Activated T-cell treated with anti-CD3 and anti-CD28 coated beads, Interleukin-2, amount 50 U/mL, for 1 hour (primary cell): ENCODE measurements around the gene GALNT14.

ENCODE experiments used
- DNase-seq: peaks from one replicate; pipeline ENCODE4 v3.0.0-alpha.2; 2020

The GALNT14 gene

DNA sequence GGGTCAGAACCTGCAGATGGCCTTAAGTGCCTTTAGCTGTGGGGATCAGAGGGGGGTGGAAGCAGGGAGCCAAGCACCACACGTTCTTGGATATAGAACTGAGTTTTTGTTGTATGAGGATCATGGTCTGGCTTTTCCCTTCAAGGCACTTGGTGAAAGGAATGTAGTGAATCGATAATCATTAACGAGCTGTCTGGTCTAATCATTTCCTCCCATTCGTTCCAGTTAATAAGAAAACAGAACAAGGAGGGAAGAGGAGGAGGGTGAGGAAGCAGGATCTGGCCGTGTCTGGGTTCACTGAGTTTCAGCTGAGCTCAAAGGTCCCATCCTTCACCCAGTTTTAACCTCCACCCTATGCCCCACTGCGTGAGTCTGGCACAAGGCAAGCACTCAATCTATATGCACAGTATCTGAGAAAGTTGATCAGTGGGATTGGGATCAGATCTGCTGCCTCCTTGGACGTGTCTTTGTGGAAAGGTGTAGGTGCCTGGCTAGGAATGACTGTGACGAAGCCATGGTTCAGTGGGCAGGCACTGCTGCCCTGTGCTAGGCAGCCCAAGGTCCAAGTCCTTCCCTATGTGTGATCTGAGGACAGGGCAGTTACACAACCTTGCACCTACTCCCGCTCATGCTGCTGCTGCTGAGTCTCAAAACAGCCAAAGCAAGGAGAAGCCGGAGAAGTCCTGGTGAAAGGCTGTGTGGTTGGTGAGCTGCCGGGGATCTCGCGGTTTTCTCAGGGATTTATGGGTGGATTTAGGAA is 54.8 kb downstream of the GALNT14 start:
- DNase-seq: no peak

DNA sequence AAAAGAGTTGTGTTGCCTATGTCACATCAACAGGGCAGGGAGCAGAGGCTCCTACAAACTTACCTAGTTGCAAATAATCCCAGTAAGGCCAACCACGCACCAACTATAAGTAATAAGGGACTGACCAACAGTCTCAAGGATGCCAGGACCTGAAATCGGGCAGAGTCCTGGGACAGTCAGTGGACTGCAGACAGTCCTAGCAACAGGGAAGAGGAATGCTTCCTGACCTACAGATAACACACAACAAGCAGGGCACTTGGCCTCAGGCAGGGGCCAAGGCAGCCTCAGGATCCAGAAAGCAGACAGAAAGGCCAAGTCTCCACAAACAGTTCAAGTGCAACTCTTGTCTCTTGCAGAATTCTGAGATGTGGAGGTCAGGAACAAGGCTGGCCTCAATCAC is 56.2 kb downstream of the GALNT14 start:
- DNase-seq: no peak

DNA sequence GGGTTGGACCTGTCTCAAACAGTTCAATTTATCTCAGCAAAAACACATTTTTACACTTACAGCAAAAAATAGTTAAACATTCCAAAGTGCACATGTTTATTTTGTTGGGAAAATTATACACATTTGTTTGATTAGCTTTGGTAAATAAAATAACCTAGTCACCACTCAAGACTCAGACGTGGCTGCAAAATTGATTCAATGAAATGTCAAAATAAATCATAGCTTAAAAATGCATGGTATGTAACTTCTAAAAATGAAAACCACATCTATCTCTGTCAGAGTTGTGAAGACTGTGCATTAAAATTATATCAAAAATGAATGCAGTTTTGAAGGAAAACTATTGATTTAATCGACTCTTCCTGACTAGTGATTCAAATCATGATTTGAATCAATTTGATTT is 56.7 kb downstream of the GALNT14 start:
- DNase-seq: no peak

DNA sequence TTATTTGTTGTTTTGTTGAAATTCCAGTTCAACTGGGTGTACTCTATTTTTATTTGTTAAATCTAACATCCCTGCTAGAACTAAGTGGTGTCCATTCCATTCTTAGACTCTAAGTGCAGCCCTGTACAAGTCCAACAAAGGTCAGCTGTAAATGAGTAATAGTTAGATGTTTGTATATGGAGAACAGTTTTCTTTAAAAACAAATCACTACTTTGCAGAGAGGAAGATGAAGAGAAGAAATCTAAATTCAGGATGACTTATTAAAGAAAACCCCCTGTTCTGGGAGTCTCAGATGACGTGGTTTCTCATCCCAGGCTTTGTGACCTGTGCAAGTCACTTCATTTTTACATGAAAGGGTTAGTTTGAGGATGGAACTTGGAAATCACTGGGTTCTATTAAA is 57.9 kb downstream of the GALNT14 start:
- DNase-seq: no peak

DNA sequence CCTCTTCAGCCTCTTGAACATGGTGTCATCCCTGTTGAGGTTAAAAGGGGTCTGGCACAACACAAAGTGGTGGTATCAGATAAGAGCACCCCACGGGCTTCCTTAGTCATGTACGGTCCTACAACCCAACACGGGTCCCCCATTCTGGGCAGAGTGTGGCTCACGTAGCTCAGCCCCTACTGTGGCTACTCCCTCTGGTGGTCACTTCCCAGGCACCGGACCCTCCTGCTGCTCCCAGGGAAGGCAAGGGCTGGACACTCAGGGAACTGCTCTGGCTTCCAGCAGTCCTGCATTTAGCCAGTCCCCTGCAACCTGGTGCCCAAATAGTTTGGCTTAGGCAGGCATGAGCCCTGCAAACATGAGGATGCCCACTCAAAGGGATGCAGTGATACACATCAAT is 58.6 kb downstream of the GALNT14 start:
- no peak for DNase-seq

DNA sequence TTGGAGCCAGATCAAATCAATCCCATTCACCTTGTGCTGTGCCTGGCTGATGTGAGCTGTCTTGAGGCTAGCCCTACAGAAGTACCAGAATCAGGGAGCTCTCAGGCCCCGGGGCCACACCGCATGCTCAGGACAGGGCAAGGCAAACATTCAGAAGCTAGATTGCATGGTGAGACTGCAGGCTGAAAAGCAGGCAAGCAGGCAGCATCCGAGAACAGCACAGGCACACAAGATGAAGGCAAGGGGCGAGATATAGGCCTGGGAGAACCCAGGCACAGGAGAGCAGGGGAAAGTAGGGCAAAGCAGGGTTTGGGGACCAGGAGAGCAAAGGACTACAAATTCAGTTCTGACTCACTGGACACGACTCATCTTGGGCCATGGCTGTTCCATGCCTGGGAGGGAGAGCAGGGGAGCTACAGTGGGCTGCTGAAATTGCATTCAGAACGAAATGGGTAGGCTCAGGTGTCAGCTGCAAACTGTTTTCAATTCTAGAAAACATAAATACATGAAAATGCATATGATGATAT is 59.6 kb downstream of the GALNT14 start:
- DNase-seq: no peak

DNA sequence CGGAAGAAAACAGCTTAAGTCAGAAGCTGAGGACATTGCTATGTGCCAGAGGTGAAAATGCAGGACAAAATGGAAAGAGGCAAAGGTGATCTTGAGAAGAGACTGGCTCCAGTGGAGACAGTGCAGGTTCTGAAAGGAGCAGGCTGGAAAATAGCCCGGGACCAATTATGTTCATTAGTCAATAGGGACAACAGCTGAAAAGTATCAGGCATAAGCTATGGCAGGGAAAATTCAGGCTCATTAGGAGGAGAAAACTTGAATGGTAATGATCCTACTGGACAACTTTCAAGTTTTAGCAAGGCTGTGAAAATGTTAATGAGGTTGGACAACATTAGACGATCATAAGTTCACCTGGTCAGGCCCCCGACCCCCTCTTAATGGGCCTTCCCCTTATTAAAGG is 60.2 kb downstream of the GALNT14 start:
- no peak for DNase-seq

DNA sequence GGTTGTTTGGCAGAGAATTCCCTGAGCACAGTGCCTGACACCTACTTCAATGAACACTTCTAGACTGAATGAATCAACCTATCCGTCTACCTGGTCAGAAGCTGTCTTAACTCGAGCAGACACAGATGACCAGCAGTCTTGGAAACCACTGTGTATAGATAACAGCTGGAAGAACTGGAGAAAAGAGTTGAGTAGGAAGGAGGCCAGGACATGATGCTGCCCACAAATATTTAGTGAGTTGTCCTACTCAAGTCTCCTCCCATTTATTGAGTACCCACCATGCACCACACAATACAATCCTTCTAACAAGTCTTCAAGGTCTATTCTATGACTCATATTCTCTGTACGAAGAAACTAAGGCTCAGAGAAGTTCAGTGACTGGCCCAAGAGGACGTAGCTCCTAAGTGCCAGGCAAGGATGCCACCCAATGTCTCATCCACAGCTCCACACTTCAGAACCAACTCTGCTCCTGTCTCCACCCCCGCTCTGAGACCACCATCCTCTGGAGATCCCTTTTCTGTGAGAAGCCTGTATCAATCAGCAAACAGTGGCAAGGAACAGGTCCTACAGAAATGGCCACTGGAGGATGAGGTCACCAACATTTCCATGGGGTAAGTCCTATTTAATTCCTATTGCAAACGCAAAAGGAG is 62.2 kb downstream of the GALNT14 start:
- no peak for DNase-seq

DNA sequence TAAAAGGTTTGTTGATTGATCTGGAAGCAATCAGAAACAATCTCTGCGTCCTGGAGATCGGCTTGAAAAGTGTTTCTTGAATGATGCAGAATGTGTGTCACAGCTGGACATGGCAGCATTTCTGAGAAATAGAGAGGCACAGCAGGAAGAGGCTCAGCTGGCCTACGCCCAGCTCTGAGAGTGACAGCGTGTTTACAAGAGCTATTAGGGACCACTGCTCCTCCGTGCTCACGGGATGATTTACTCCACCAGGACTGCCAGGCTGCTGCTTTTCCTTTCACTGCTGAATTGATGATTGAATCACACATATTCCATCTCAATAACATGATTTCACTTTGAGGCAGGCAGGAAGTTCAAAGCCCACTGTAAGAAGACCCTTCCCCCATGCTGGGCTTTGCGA is 62.8 kb downstream of the GALNT14 start:
- DNase-seq: no peak

DNA sequence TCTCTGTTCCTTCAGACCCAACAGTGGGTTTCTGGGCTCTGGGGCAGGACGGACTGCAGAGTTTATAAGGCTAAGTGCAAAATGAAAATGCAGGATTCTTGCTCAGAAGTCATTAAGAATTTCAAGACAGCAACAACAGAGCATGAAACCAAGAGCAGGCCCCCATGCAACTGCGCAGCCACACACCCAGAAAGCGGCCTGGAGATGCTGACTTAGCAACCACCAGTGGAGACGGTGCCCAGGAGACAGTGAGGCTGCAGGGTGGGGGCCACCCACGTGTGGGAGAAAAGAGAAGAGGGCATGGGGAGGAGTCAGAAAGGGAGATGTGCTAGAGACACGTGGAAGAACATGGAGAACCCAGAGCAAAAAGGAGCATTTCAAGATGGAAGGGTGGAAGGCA is 66.5 kb downstream of the GALNT14 start:
- no peak for DNase-seq

DNA sequence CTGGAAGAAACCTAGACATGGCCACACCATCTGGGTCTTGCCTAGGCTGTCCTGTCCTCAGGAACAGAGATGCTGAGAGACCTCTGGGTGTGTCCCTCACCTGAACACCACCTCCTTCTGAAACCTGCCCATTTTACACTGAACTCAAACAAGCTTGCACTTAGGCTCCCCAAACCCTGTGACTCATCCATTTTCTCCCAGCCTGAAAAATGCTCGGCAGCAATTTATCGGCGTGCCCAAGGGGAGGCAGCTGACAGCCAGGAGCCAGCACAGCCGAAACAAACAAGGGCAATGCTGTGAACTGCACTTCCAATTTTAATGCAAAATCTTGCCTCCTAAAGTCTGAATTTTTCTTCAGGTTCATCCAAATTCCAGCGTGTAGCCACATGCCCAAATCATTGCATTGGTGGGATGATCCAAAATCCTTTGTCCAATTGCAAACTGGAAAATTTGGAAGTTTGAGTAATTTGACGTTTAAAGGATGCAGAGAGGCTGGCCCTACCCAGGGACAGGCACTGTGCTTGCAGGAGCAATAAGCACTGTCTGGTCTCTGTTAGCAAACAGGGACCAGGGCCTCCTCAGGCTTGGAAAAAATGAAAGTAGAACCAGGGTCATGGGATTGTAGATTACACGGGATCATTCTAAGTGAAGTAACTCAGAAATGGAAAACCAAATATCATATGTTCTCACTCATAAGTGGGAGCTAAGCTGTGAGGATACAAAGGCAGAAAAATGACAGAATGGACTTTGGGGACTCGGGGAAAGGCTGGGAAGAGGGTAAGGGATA is 67.7 kb downstream of the GALNT14 start:
- no peak for DNase-seq

DNA sequence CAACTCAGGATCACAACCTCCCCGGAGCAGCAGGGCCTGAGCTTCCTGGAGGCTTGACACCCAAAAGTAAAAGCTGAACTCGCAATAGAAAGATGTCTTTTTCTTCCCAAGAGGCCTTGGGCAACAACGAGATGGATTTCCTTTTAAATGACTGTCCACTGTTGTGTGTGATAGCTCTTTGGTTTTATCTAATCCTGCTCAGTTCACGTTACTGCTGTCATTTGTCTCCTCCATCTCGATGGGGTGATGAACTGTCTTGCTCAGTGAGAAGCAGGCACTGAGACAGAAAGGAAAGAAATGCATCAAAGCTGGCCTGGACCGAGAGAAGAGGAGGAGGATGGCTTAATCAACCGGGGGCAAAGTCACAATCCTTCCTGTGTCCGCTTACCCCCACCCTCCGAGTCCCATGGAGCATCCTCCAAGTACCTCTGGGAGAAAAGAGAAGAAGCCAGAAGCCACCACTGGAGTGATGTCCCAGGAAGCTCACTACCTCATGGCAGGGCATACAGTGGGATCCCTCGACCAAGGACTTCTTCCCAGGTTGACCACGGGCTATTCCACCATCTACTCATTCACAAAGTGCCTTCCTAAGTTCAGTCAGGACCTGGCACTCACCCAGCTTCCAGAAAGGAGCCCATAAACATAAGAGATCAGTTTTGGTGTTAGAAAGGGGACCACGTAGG is 68.5 kb downstream of the GALNT14 start:
- no peak for DNase-seq

DNA sequence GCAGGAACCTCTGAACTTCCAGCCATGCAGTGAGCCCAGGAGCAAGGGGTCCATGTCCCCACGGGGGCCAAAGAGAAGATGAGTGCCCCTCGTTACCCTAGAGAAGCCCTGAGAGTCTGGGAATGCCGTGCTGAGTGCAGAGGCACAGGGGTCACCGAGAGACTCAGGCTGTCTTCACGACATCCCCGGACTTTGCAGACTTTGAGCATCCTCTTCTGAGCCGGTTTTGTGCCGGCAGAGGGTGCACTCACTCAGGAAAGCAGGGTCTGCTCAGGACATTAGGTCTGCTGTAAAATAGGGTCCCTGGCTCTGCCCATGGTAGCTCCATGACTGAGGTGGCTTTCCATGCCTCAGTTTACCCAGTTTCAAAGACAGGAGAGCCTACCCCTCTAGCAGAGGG is 71.0 kb downstream of the GALNT14 start:
- DNase-seq: no peak

DNA sequence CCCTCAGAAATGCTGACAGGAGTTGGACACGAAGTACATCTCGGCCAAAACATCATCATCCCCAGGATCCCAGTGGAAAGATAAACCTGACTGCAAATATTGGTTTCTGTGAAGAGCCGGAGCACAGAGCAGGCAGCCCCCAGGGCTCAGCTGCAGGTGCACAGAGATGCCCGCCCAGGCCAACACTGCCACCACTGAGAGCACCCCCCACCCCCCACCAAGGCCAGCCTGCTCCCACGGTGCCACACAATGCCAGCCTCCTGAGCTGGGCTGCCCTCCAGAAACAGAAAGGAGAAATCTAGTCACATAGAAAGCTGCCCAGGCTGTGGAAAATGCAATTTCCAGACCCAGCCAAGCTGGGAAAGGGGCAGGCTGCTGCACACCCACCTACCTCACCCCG is 71.7 kb downstream of the GALNT14 start:
- no peak for DNase-seq

DNA sequence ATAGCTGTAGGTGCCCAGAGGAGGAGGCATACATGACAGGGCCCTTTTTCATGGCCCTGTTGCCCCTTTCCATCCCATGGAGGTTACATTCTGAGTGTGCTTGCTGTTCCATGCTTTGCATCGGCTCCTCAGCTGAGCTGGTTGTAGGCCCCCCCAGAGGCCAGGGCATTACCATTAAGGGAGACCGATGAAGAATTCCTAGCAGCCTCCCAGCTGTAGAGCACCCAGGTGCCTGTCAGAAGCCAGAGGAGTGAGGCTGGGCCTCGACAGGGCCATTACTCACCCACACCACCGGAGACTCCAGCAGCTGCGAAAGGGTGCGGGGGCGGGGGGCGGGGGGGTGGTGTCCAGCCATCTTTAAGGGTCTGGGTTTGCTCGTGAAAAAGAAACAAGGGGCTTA is 72.2 kb downstream of the GALNT14 start:
- no peak for DNase-seq

DNA sequence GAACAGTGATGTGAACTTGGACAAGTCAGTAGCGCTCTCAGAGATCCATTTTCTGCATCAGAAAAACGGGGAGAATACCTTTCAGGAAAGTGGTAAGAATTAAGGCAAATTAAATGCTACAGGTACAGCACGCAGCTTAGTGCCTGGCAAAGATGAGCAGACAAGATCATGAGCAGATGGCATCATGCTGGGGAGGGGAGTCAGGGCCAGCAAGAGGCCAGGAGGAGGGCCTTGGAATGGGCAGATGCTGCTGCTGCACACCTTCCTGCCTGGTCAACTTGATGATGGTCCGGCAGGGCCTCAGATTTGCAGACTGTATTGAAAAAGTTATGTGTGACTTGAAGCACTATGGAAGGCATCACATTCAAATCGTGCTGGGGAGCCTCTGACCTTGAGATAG is 72.9 kb downstream of the GALNT14 start:
- no peak for DNase-seq

DNA sequence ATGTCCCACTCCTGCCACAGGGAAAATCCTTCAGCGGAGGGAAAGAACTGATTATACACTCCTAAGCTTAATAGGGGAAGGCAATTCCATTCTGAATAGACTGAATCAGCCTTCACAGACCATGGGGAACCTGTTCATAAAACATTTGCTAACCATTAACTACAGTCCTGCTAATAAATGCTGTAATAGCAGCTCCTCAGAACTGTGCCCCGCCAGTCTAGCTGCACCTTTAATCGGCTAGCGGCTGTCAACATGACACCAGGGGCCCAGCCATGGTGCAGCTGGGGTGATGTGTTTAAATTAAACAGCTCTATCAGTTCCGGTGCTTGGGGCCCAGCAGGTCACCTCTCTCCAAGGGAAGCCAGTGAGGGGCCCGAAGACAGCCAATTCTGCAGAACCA is 77.8 kb downstream of the GALNT14 start:
- no peak for DNase-seq

DNA sequence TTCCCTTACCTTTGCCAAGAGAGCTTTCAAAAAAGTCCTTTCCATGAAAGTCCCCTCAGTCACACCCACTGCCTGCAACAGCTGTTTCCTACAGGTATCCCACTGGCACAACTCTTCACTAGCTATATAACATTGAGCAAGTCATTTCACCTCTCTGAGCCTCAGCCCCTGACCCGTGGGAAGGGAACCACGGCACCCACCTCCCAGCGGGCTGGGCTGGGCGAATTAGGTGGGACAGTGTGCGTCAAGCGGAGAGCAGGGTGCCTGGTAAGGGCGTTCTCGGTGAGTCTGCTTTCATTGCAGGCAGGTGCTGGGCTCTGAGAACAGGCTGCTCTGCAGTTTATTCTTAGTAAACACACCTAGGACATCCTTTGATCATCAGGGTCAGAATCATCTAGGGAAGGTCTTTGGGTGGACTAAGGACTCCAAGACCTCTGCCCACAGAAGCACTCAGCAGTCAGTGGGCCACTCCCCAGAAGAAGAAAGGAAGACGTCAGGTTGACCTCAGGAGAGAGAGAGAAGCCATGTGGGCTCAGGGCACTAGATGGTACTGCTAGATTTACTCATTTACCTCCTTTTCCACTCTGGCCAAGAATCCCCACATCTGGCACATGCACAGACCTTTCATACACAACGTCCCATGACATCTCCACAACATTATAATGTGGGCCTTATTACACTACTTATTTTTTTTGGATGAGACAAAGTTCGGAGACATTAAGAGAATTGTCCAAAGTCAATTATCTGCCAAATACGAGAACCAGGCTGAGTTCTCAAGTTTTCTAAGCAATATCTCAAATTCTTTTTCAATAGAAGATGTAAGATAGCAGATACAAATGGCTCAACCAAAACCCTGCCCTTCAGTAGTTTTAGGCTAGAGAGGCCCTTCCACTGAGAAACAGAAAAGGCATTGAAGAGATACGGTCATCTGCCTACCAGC is 79.9 kb downstream of the GALNT14 start:
- DNase-seq: no peak

DNA sequence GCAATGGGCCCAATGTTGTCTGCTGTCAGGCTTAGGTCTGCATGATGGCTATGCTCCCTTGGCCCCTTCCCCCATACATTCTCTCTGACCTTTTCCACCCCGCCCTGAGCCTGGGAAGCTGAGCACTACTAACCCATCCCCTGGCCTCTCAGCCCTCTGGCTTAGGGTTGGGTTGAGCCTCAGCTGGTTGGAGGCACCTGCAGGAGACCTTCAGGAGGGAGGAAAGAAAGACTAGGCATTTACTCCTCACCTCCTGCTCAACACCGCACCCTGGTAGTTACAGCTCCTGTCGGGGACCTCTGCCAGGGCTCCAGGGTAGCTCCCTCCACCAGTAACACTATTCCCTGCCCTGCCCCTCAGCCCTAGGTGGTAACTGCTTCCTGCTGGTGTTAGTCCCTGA is 80.5 kb downstream of the GALNT14 start:
- no peak for DNase-seq

DNA sequence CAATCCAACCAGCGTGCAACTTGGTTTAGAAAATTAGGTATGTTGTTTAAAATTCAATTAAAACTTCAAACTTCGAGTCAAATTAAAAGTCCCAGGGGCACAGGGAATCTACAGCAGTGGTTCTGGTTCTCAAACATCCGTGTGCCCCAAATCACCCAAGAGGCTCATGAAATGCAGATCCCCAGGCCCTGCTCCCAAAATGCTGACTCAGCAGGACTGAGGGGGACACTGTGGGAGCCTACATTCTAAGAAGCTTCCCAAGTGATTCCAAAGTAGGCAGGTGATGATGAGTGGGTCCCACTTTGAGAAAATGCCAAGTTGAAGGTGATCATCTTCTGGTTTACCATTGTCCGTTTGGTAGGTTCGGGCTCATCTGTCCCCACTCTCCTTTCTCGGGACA is 82.3 kb downstream of the GALNT14 start:
- DNase-seq: no peak

DNA sequence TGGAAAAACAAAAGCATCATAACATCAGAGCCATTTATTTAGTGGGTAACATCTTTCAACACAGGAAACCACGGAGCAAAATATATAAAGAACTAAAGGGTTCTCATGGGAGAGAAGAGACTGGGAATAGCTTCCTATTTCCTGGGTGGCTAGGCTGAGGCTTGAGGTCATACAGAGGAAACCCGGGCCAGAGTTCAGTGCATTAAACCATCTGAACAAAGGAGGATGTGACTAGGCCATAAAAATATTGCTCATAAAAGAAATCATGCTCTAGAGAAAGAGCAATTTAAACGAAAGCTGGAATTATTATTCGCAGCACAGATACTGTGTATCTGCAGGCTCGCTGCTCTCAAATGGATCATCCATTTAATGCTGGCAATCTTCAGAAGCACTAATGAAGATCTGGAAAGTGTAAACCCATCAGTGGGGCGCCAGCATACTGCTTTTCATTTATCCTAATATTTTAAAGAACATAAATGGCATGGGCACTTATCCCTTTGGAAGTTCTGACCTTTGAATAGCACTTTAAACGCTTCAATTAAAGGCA is 83.3 kb downstream of the GALNT14 start:
- no peak for DNase-seq
